Peyer's patch (tissue), 4 donors: Measurements from ENCODE around the gene NANOGP8. TPM values are rescaled to one million over a fixed set of nuclear protein-coding genes. Genes with fewer than 3 reads are reported as not detected.
"Not testable (repeated sequence)": the region's sequence is repeated elsewhere in the genome, so short reads cannot be mapped to it uniquely, and the experiment has no call there.

ENCODE experiments used
- DNase-seq, 3 donors: peaks; one replicate each; pipeline ENCODE4 v3.0.0-alpha.2; 2017 to 2019
- H3K27ac ChIP-seq, 4 donors: fragments of 200-600 bp; sonication (generic); one replicate each; pipeline ENCODE4 v1.5.1; 2016 to 2019
- H3K27me3 ChIP-seq, 2 donors: fragments of 200-600 bp; sonication (generic); one replicate each; pipeline ENCODE4 v1.5.1; 2019
- H3K36me3 ChIP-seq, 3 donors: fragments of 200-600 bp; sonication (generic); one replicate each; pipeline ENCODE4 v1.5.1; 2016 to 2019
- H3K4me1 ChIP-seq, 4 donors: fragments of 200-600 bp; sonication (generic); one replicate each; pipeline ENCODE4 v1.5.1; 2016 to 2019
- H3K4me3 ChIP-seq, 4 donors: fragments of 200-600 bp; sonication (generic); 1 replicate in 3 of 4; 2 replicates in 1 of 4; pipeline ENCODE4 v1.5.1; 2016 to 2019; ENCODE audit warnings: mild to moderate bottlenecking in 1 of 4
- H3K9me3 ChIP-seq, 4 donors: fragments of 200-600 bp; sonication (generic); one replicate each; pipeline ENCODE4 v1.5.1; 2016 to 2019; ENCODE audit warnings: mild to moderate bottlenecking in 1 of 4
- POLR2A ChIP-seq, 2 donors: fragments of 450-650 bp; IDR thresholded peaks; one replicate each; pipeline ENCODE4 v1.5.1; 2017; ENCODE audit warnings: antibody characterized with exemption in 2 of 2, mild to moderate bottlenecking in 2 of 2, moderate library complexity in 2 of 2
- total RNA-seq, 4 donors: library from RNA; depleted of rRNA; stranded (reverse); fragments of >200 nt; gene quantifications; one replicate each; pipeline ENCODE4 v1.1.0, GENCODE V29; 2016
- TF ChIP-seq, protein P1 (sequence below), 6 experiments: fragments of 450-650 bp in 4 of 6; fragments of 200-600 bp in 2 of 6; sonication (generic) in 1 of 6; IDR thresholded peaks; one replicate each; pipeline ENCODE4 v1.5.1; 2017 to 2019; ENCODE audit warnings: antibody characterized with exemption in 6 of 6, mild to moderate bottlenecking in 3 of 6, moderate library complexity in 1 of 6

NANOGP8 gene
- total RNA-seq, 4 donors from 2014 or later: 1.5 to 1.6 TPM; not detected in 2

DNA sequence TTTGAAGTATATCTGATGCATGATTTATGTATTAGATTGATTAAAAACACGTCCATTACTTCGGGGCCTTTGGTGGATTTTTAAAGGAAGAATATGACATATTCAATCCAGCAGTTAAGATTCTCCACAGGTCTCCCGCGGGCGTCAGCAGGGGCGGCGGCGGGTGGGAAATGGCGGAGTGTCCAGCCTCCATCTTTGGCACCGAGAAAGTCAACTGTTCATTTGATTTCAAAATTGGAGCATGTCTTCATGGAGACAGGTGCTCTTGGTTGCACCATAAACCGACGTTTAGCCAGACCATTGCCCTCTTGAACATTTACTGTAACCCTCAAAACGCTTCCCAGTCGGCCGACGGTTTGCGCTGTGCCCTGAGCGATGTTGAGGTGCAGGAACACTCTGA is 7.2 kb upstream of the NANOGP8 start:
- Histone ChIP-seq H3K9me3 (no peaks in the 10 kb centered on the region), H3K36me3 (no peaks in the 10 kb centered on the region), H3K4me3 (no peak overlapping the region), H3K27me3 (no peaks in the 10 kb centered on the region), H3K4me1 (no peaks in the 10 kb centered on the region), H3K27ac (no peak overlapping the region)
- TF ChIP-seq, protein P1, sequence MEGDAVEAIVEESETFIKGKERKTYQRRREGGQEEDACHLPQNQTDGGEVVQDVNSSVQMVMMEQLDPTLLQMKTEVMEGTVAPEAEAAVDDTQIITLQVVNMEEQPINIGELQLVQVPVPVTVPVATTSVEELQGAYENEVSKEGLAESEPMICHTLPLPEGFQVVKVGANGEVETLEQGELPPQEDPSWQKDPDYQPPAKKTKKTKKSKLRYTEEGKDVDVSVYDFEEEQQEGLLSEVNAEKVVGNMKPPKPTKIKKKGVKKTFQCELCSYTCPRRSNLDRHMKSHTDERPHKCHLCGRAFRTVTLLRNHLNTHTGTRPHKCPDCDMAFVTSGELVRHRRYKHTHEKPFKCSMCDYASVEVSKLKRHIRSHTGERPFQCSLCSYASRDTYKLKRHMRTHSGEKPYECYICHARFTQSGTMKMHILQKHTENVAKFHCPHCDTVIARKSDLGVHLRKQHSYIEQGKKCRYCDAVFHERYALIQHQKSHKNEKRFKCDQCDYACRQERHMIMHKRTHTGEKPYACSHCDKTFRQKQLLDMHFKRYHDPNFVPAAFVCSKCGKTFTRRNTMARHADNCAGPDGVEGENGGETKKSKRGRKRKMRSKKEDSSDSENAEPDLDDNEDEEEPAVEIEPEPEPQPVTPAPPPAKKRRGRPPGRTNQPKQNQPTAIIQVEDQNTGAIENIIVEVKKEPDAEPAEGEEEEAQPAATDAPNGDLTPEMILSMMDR (IDR thresholded peaks at IDR 0.05): no peak
- TF ChIP-seq POLR2A (IDR thresholded peaks at IDR 0.05): no peak
- no peak for DNase-seq

DNA sequence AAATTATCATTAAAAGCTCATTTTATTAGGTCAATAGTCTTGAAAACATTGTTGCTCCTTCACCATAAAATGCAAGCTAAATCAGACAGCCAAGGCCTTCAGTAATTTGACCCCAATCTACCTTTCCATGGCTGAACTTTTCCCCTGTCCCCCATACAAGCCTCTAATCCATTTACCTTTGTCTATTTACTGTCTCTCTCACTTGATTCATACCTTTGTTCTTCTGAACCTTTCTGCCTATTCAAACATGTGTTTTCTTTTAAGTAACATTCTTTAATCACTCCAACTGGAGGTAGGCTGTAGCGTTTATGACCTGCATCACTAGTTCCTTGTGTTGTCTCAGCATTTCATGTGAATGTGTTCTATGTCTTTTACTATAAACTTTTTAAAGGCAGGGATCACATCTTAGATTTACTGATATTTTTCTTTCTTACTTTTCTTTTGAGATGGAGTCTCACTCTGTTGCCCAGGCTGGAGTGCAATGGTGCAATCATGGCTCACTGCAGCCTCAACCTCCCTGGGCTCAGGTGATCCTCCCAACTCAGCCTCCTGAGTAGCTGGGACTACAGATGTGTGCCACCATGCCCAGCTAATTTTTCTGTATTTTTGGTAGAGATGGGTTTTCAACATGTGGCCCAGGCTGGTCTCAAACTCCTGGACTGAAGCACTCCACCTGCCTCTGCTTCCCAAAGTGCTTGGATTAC is 5.2 kb upstream of the NANOGP8 start:
- TF ChIP-seq, protein P1 (IDR thresholded peaks at IDR 0.05): no peak
- TF ChIP-seq POLR2A (IDR thresholded peaks at IDR 0.05): no peak
- no peaks in the 10 kb centered on the region for H3K4me1 ChIP-seq
- no peaks in the 10 kb centered on the region for H3K9me3 ChIP-seq
- H3K4me3 ChIP-seq: no peak overlapping the region
- H3K27ac ChIP-seq: no peak overlapping the region
- no peaks in the 10 kb centered on the region for H3K36me3 ChIP-seq
- DNase-seq: no peak
- no peaks in the 10 kb centered on the region for H3K27me3 ChIP-seq

DNA sequence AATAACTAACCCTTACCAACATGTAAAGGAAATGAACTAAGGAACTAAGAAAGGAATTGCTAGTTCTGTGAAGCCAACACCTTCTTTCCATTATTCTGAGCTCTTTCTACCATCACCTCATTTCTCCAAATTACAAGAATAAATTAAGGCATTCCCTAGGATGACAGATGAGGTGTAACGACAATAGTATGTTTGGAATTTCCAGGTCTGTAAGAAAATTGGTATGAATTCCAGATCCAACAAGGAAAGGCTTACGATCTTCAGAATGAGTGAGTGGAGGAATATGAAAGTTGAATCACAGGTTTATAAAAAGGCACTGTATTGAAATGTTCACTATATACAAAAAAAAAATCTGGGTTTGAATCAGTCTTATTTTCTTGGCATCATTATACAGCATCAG is 4.5 kb upstream of the NANOGP8 start:
- no peaks in the 10 kb centered on the region for H3K4me1 ChIP-seq
- no peak overlapping the region for H3K27ac ChIP-seq
- DNase-seq: no peak
- no peak overlapping the region for H3K4me3 ChIP-seq
- H3K36me3 ChIP-seq: no peaks in the 10 kb centered on the region
- TF ChIP-seq, protein P1 (IDR thresholded peaks at IDR 0.05): no peak
- TF ChIP-seq POLR2A (IDR thresholded peaks at IDR 0.05): no peak
- no peaks in the 10 kb centered on the region for H3K9me3 ChIP-seq
- H3K27me3 ChIP-seq: no peaks in the 10 kb centered on the region

DNA sequence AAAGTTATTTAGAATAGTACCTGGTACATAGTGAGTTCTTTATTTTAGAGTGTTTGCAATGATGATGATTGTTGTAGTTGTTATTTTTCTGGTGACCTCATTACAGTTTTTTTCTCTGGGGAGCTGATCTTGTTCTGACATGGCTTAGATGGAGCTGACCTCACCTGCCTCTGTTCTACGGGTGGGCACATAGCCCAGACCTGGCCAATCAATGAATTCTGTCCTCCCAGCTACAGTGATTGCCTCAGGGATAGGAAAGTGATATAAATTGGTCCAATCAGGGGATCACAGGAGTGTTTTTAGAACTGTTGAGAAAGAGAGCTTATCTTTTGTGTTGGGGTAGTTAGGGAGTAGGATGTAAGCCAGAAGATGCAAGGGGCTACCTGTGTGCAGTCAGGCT is 3.2 kb upstream of the NANOGP8 start:
- H3K36me3 ChIP-seq: no peaks in the 10 kb centered on the region
- no peak for TF ChIP-seq POLR2A (IDR thresholded peaks at IDR 0.05)
- TF ChIP-seq, protein P1 (IDR thresholded peaks at IDR 0.05): no peak
- no peak overlapping the region for H3K27ac ChIP-seq
- no peaks in the 10 kb centered on the region for H3K4me1 ChIP-seq
- H3K4me3 ChIP-seq: no peak overlapping the region
- H3K27me3 ChIP-seq: no peaks in the 10 kb centered on the region
- H3K9me3 ChIP-seq: no peaks in the 10 kb centered on the region
- DNase-seq: no peak

DNA sequence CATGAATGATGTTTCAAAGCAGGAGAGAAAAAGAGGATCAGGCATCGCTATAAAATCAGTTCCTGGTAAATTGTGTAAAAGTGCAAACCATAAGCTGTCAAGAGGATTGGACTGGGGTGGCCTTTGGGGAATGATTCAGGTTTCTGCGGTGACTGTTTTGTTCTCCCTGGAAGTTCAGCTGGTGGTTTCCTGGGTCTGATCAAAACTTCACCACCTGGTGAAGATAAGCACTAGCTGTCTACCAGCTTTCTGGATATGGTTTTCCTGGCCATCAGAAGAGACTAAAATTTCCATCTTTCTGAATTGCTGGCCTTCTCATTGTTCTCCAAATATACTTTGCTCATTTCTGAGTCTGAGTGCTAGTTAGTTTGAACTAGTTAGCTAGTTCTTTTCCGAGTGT is 2.7 kb upstream of the NANOGP8 start:
- no peak overlapping the region for H3K27ac ChIP-seq
- H3K4me3 ChIP-seq: no peak overlapping the region
- no peaks in the 10 kb centered on the region for H3K4me1 ChIP-seq
- H3K36me3 ChIP-seq: no peaks in the 10 kb centered on the region
- no peak for DNase-seq
- H3K27me3 ChIP-seq: no peaks in the 10 kb centered on the region
- H3K9me3 ChIP-seq: no peaks in the 10 kb centered on the region
- TF ChIP-seq POLR2A (IDR thresholded peaks at IDR 0.05): no peak
- TF ChIP-seq, protein P1 (IDR thresholded peaks at IDR 0.05): no peak

DNA sequence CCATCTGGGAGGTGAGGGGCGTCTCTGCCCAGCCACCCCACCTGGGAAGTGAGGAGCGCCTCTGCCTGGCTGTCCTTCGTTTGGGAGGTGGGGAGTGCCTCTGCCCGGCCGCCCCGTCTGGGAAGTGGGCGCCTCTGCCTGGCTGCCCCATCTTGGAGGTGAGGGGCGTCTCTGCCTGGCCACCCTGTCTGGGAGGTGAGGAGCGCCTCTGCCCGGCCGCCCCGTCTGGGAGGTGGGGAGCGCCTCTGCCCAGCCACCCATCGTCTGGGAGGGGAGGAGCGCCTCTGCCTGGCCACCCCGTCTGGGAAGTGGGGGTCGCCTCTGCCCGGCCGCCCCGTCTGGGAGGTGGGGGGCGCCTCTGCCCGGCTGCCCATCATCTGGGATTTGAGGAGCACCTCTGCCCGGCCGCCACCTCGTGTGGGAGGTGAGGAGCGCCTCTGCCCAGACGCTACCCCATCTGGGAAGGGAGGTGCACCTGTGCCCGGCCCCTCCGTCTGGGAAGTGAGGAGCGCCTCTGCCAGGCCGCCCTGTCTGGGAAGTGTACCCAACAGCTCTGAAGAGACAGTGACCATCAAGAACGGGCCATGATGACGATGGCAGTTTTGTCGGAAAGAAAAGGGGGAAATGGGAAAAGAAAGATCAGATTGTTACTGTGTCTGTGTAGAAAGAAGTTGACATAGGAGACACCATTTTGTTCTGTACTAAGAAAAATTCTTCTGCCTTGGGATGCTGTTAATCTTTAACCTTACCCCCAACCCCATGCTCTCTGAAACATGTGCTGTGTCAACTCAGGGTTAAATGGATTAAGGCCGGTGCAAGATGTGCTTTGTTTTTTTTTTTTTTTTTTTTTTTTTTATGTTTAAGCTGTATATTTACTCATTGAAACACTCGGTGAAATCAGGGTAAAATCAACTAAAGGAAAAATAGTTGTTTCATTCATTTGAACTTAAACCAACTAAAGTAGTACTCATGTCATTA is 2.4 kb downstream of the NANOGP8 start:
- not testable (repeated sequence) for H3K27ac ChIP-seq, H3K4me1 ChIP-seq, H3K4me3 ChIP-seq, H3K27me3 ChIP-seq, H3K9me3 ChIP-seq, H3K36me3 ChIP-seq, DNase-seq

DNA sequence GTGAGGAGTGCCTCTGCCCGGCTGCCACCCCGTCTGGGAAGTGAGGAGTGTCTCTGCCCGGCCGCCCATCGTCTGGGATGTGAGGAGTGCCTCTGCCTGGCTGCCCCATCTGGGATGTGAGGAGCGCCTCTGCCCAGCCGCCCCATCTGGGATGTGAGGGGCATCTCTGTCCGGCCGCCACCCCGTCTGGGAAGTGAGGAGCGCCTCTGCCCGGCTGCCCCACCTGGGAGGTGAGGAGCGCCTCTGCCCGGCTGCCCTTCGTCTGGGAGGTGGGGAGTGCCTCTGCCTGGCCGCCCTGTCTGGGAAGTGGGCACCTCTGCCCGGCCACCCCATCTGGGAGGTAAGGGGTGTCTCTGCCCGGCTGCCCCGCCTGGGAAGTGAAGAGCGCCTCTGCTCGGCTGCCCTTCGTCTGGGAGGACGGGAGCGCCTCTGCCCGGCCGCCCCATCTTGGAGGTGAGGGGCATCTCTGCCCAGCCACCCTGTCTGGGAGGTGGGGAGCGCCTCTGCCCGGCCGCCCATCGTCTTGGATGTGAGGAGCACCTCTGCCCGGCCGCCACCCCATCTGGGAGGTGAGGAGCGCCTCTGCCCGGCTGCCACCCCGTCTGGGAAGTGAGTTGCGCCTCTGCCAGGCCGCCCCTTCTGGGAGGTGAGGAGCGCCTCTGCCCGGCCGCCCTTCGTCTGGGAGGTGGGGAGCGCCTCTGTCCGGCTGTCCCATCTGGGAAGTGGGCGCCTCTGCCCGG is 3.3 kb downstream of the NANOGP8 start:
- H3K4me3 ChIP-seq, H3K4me1 ChIP-seq, H3K27me3 ChIP-seq, H3K36me3 ChIP-seq, H3K27ac ChIP-seq, H3K9me3 ChIP-seq, DNase-seq: not testable (repeated sequence)
